ENCODE results near the gene KLC3. TPM values are rescaled to one million over a fixed set of nuclear protein-coding genes. Genes with fewer than 3 reads are reported as not detected.

Gene KLC3
- total RNA-seq, 2 experiments from 2014 or later = not detected

Other genes with a start within 250 kb of the KLC3 start
- gene PPP1R37, start 247.6 kb upstream of the KLC3 start, total RNA-seq = 10 to 100 TPM; 10.2 to 10.3 TPM
- under 1 TPM in 1 of 2 experiments, not detected in 1; 0.17 TPM for gene NKPD1, start 179.8 kb upstream of the KLC3 start, total RNA-seq
- gene TRAPPC6A, start 162.5 kb upstream of the KLC3 start, total RNA-seq = 10 to 100 TPM; 28.1 to 28.4 TPM
- 1 to 10 TPM; 5.1 to 6.5 TPM for gene BLOC1S3, start 162.0 kb upstream of the KLC3 start, total RNA-seq
- gene EXOC3L2, start 95.3 kb upstream of the KLC3 start, total RNA-seq = not detected
- 10 to 100 TPM; 13.0 to 15.7 TPM for gene MARK4, start 89.5 kb upstream of the KLC3 start, total RNA-seq
- gene CKM, start 17.9 kb upstream of the KLC3 start, total RNA-seq = not detected
- 10 to 100 TPM; 20.6 to 22.9 TPM for gene ERCC2, start 29.8 kb downstream of the KLC3 start, total RNA-seq
- 1 to 10 TPM; 4.0 to 4.8 TPM for gene PPP1R13L, start 64.3 kb downstream of the KLC3 start, total RNA-seq
- gene POLR1G, start 65.9 kb downstream of the KLC3 start, total RNA-seq = 1 to 10 TPM; 7.4 to 7.6 TPM
- gene ERCC1, start 83.2 kb downstream of the KLC3 start, total RNA-seq = 10 to 100 TPM; 28.9 to 30.7 TPM
- 1 to 10 TPM; 8.0 to 8.7 TPM for gene FOSB, start 127.2 kb downstream of the KLC3 start, total RNA-seq
- gene RTN2, start 156.3 kb downstream of the KLC3 start, total RNA-seq = under 1 TPM; 0.69 to 0.84 TPM
- gene PPM1N, start 157.7 kb downstream of the KLC3 start, total RNA-seq = 1 to 10 TPM; 2.3 to 2.5 TPM
- gene VASP, start 166.7 kb downstream of the KLC3 start, total RNA-seq = 10 to 100 TPM; 94.5 to 99.6 TPM
- 10 to 100 TPM; 12.4 to 12.7 TPM for gene OPA3, start 244.1 kb downstream of the KLC3 start, total RNA-seq